HG03196 (cell line): ENCODE data around the gene YPEL2.
"Not testable (repeated sequence)": the region's sequence is repeated elsewhere in the genome, so short reads cannot be mapped to it uniquely, and the experiment has no call there.

Experiments
- ATAC-seq: cut with Tn5 transposase; IDR thresholded peaks from one replicate; pipeline ENCODE4 v1.9.1; 2021; ENCODE audit not compliant: unreplicated experiment

YPEL2 gene

DNA sequence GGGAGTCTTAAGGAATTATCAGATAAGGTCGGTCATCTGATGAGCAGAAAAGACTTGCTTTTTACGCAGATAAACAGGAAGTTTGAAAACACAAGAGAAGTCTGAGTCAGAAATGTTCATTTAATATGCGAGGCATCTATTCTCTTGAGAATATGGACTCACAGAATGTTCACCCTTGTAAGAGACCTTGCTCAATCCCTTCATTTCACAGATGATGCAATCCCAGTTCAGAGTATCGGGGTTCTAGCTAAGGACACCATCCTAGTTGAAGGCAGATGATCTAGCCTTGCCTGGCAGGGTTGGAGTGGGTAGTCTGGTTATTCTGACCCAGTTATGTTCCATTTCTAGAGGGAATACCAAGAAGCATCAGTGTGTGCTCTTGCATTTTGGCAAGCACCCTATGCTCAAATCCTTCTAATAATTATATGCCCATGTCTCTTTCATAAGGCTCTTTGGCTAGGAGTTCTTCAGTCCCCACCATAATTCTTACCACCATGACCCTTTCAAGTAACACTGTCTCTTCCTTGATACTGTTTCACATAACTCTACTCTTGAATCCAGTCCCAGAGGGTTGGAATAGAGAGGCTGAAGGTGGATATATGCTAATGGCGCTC is 42.5 kb downstream of the YPEL2 start:
- ATAC-seq, result no peak

DNA sequence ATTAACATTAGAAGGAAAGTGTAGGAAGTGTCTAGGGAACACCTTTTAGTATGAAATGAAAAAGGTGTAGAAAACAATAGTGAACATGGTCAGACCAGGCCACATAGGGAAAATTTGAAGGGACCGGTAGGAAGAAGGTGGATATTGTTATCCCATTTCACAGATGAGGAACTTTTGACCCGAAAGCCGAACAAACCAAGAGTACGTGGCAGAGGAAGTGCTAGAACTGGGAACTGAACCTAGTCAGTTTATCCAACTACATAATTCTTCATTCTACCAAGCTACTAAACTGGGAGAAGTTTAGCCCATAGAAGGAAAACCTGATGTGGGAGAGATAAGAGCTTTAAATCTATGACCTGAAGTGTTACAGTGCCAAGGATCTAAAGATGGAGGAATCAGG is 43.2 kb downstream of the YPEL2 start:
- ATAC-seq, result no peak

- ATAC-seq, result peak; percentile 47
Measured at GRCh38 chr17:59375857-59376256, 44.4 kb downstream of the YPEL2 start.

- no peak for ATAC-seq
Measured at GRCh38 chr17:59376506-59376905, 45.1 kb downstream of the YPEL2 start.

GRCh38 chr17:59377410-59377809 is 46.0 kb downstream of the YPEL2 start:
- no peak for ATAC-seq

- ATAC-seq, result no peak
Measured at GRCh38 chr17:59378675-59379074, 47.2 kb downstream of the YPEL2 start.

GRCh38 chr17:59380474-59380873 is 49.0 kb downstream of the YPEL2 start:
- no peak for ATAC-seq

DNA sequence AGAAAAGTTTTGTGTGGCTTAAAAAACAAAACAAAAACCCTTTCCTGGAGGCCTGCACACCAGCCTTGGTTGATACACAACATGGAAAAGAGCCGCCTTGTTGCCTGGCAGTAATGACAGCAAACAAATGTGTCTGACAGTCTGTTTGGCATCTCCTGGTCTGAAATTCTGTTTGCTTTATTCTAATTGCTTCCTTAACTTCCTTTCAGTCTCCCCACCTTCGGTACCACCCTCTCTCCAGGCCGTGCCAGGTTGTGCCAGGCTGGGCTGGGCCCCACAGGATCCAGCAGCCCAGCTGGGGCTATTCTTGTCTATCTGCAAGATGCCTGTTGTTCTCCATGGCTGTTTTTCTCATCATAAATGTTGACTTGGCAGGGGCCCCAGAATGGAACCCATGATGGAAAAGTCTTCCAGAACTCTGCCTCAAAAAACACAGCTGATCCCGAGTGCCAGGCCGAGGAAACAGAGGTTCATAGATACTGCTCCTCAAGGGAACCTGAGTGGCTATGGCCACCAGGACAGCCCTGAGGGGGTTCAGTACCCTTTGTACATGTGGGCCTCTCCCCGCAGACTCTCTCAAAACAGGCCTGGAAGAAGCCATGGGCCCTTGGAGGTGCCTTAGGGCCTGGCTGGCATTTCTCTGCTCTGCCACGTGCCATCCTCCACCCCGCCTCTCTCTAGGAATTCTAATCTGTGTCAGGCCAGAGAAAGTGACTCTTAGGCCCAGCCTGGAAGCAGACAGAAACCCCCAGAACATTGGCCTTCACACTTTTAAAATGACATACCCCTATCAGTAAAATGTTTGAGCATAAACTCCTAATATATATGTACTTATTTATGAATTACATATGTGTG is 50.5 kb downstream of the YPEL2 start:
- ATAC-seq, result no peak

DNA sequence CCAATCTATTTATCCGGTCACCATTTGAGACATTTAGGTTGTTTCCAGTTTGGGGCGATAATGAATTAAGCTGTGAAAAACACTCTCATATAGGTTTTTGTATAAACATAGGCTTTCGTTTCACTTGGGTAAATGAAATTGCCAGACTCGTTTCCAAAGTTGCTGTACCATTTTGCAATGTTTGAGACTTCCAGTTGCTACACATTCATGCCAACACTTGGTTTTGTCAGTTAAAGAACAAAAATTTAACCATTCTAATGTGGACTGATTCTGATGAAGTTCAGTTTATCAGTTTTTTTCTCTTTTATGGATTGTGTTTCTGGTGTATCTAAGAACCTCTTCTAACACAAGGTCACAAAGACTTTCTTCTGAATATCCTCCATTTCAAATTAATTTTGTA is 52.4 kb downstream of the YPEL2 start:
- no peak for ATAC-seq

GRCh38 chr17:59387351-59388068 is 56.1 kb downstream of the YPEL2 start:
- ATAC-seq, result no peak

DNA sequence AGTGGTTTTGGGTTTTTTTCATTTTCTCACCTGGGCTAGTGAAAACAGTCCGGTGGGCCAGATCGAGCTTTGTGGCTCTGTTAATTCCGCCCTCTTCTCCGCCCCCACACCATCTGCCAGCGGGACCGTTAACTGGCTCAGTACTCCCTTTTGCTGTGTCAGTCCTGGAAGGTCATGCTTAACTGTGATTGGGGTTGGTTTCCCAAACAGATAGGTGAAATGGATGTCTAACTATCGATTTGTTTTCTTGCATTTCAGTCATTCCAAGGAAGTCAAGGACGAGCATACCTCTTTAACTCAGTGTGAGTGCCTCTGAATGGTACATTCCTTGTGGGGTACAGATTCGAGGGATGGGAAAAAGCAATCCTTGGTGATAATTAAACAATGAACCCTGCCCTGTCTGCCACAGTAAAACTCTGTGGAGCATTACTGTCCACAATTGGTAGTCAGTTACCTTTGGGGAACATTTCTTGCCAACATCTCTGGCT is 56.7 kb downstream of the YPEL2 start:
- ATAC-seq, result no peak

GRCh38 chr17:59389066-59389465 is 57.6 kb downstream of the YPEL2 start:
- no peak for ATAC-seq

DNA sequence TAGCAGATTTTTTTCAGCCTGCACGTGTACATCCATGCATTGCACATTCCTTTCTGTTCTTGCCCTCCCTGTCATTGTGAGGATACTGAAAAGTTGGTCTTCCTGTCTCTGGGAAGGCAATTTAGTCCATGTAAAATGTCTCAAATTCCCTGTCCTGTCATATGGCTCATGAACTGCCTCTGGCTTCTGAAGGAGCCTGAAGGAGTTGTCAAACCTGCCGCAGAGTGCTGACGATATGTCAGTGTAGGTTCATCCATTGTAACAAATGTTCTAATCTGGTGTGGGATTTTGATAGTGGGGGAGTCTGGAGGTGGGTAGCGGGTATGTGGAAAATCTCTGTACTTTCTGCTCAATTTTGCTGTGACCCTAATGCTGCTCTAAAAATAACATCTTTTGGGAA is 59.6 kb downstream of the YPEL2 start:
- no peak for ATAC-seq

DNA sequence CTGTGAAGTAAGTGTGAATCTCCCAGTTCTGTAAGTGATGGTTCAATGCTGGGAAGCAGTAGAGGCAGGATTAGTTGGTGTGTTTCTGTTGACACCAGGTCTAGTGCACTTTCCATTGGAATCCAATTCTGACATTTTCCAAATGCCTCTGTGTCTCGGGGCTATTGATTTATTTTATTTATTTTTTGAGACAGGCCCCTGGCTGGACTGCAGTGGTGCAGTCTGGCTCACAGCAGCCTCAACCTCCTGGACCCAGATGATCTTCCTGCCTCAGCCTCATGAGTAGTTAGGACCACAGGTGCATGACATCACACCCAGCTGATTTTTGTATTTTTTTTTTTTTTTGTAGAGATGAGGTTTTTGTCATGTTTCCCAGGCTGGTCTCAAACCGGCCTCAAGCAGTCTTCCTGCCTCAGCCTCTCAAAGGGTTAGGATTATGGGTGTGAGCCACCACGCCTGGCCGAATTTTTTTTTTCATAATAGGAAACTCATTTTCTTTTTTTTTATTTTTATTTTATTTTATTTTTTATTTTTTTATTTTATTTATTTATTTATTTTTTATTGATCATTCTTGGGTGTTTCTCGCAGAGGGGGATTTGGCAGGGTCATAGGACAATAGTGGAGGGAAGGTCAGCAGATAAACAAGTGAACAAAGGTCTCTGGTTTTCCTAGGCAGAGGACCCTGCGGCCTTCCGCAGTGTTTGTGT is 61.7 kb downstream of the YPEL2 start:
- no peak for ATAC-seq

- ATAC-seq, result not testable (repeated sequence)
Measured at GRCh38 chr17:59393742-59394410, 62.4 kb downstream of the YPEL2 start.

DNA sequence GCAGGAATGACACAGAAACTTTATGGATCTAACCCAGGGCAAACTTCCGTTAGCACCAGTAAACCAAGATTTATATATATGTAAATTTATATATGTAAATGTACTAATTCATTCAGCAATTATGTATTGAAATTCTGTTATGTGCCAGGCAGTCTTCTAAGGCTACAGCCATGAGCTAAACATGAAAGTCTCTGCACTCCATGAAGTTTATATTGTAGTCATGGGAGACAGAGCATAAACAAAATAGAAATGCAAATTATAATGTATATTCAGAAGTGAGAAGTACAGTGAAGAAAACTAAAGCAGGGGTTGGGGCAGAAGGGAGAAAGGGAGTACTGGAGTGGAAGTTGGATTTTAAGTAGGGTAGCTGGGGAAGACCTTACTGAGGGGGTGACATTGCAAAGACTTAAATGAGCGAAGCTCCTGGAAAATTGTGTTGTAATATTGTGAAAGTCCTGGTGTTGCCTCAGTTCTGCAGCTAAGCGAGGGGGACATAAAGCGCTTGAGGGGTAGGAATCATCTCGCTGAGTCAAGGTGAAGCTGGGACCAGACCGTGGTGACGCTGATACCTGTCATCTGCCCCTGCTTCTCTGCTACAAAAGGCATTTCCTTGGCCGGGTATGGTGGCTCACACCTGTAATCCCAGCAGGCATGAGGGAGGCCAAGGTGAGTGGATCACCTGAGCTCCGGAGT is 64.8 kb downstream of the YPEL2 start:
- no peak for ATAC-seq

GRCh38 chr17:59397316-59398073 is 66.0 kb downstream of the YPEL2 start:
- no peak for ATAC-seq

- no peak for ATAC-seq
Measured at GRCh38 chr17:59399914-59400313, 68.5 kb downstream of the YPEL2 start.

- no peak for ATAC-seq
Measured at GRCh38 chr17:59400858-59401257, 69.4 kb downstream of the YPEL2 start.
